OCI-LY1 (cell line): Measurements from ENCODE around the gene NPHP1.

Experiments
- H2AFZ ChIP-seq: fragments of 200-600 bp; sonication (generic), shearing (Covaris generic); 2 replicates; pipeline ENCODE4 v1.6.0; 2014; ENCODE audit warnings: antibody characterized with exemption, mild to moderate bottlenecking, low read length
- H3F3A ChIP-seq: fragments of 200-600 bp; sonication (generic), shearing (Covaris generic); 2 replicates; pipeline ENCODE4 v1.6.0; 2014; ENCODE audit warnings: mild to moderate bottlenecking, antibody characterized with exemption, low read length, moderate library complexity; ENCODE audit not compliant: insufficient read depth
- H3K27ac ChIP-seq: fragments of 200-600 bp; sonication (generic); 2 replicates; pipeline ENCODE4 v1.5.1; 2014; ENCODE audit warnings: low read length, mixed run types, mild to moderate bottlenecking, low read depth; ENCODE audit not compliant: poor library complexity, severe bottlenecking
- H3K27me3 ChIP-seq: fragments of 200-600 bp; sonication (generic); 2 replicates; pipeline ENCODE4 v1.6.0; 2014; ENCODE audit warnings: antibody characterized with exemption, mild to moderate bottlenecking, low read length, moderate library complexity; ENCODE audit not compliant: insufficient read depth
- H3K36me3 ChIP-seq: fragments of 200-600 bp; sonication (generic); 2 replicates; pipeline ENCODE4 v1.6.1; 2014; ENCODE audit warnings: mild to moderate bottlenecking, antibody characterized with exemption, low read length, moderate library complexity, mixed read lengths; ENCODE audit not compliant: insufficient read depth
- H3K4me1 ChIP-seq: fragments of 200-600 bp; sonication (generic); 2 replicates; pipeline ENCODE4 v1.5.1; 2014; ENCODE audit warnings: mild to moderate bottlenecking, low read length, moderate library complexity; ENCODE audit not compliant: insufficient read depth, severe bottlenecking
- H3K4me2 ChIP-seq: fragments of 200-600 bp; sonication (generic), shearing (Covaris generic); 2 replicates; pipeline ENCODE4 v1.6.1; 2014; ENCODE audit warnings: low read length
- H3K4me3 ChIP-seq: fragments of 200-600 bp; sonication (generic); 2 replicates; pipeline ENCODE4 v1.5.1; 2014; ENCODE audit warnings: low read length, low read depth, mild to moderate bottlenecking, mixed read lengths; ENCODE audit not compliant: poor library complexity, severe bottlenecking
- H3K79me2 ChIP-seq: fragments of 200-600 bp; shearing (Covaris generic); 2 replicates; pipeline ENCODE4 v1.6.1; 2016; ENCODE audit warnings: mixed run types, low read length, mixed read lengths; ENCODE audit not compliant: insufficient read depth
- H3K9ac ChIP-seq: fragments of 200-600 bp; sonication (generic), shearing (Covaris generic); 2 replicates; pipeline ENCODE4 v1.6.1; 2014; ENCODE audit warnings: mild to moderate bottlenecking, low read length, mixed read lengths
- H3K9me2 ChIP-seq: fragments of 200-600 bp; sonication (generic), shearing (Covaris generic); 2 replicates; pipeline ENCODE4 v1.6.1; 2014; ENCODE audit warnings: low read depth, mild to moderate bottlenecking, low read length, mixed read lengths
- H3K9me3 ChIP-seq: fragments of 200-600 bp; shearing (Covaris generic); 2 replicates; pipeline ENCODE4 v1.6.1; 2014; ENCODE audit warnings: low read length, mixed read lengths
- H4K20me1 ChIP-seq: fragments of 200-600 bp; sonication (generic), shearing (Covaris generic); 2 replicates; pipeline ENCODE4 v1.6.0; 2016; ENCODE audit warnings: mild to moderate bottlenecking, low read length; ENCODE audit not compliant: insufficient read depth
- CTCF ChIP-seq: fragments of 200-600 bp; sonication (generic), shearing (Covaris generic); IDR thresholded peaks from 2 replicates; pipeline ENCODE4 v1.5.1; 2017; ENCODE audit warnings: mild to moderate bottlenecking, antibody characterized with exemption, low read length, moderate library complexity, mixed read lengths
- EZH2 ChIP-seq: fragments of 200-600 bp; sonication (generic), shearing (Covaris generic); IDR thresholded peaks from 2 replicates; pipeline ENCODE4 v1.8.0; 2017; ENCODE audit warnings: borderline replicate concordance, mixed run types, mild to moderate bottlenecking, antibody characterized with exemption, low read length, moderate library complexity, mixed read lengths

NPHP1 gene

GRCh38 chr2:110107092-110108079, 97.4 kb downstream of the NPHP1 start:
- no peaks in the 10 kb centered on the region for H3F3A ChIP-seq

GRCh38 chr2:110106642-110107041, 98.2 kb downstream of the NPHP1 start:
- Histone ChIP-seq H3K27ac (no peak overlapping the region), H4K20me1 (no peaks in the 10 kb centered on the region), H3K4me1 (no peaks in the 10 kb centered on the region), H3K36me3 (no peaks in the 10 kb centered on the region), H3K27me3 (no peaks in the 10 kb centered on the region), H3K9me2 (no peaks in the 10 kb centered on the region), H3K4me2 (no peak overlapping the region), H3K9me3 (no peaks in the 10 kb centered on the region), H2AFZ (no peak overlapping the region), H3K9ac (no peak overlapping the region), H3K79me2 (no peaks in the 10 kb centered on the region), H3F3A (no peaks in the 10 kb centered on the region), H3K4me3 (no peak overlapping the region)
- no peak for TF ChIP-seq EZH2
- no peak for TF ChIP-seq CTCF

More at GRCh38 chr2:110107092-110108079, 97.4 kb downstream of the NPHP1 start:
- no peak overlapping the region for H3K27ac ChIP-seq
- TF ChIP-seq CTCF (no peak), EZH2 (no peak)
- no peak overlapping the region for H3K9ac ChIP-seq
- H3K36me3 ChIP-seq, result no peaks in the 10 kb centered on the region
- no peak overlapping the region for H2AFZ ChIP-seq
- no peaks in the 10 kb centered on the region for H3K79me2 ChIP-seq
- H3K9me2 ChIP-seq, result no peaks in the 10 kb centered on the region
- H3K4me2 ChIP-seq, result no peak overlapping the region
- no peak overlapping the region for H3K4me3 ChIP-seq
- H4K20me1 ChIP-seq, result no peaks in the 10 kb centered on the region
- H3K27me3 ChIP-seq, result no peaks in the 10 kb centered on the region
- no peaks in the 10 kb centered on the region for H3K4me1 ChIP-seq
- H3K9me3 ChIP-seq, result no peaks in the 10 kb centered on the region

- H3K9me3 ChIP-seq, result no peaks in the 10 kb centered on the region
- H3K4me2 ChIP-seq, result no peak overlapping the region
- H3K9me2 ChIP-seq, result no peaks in the 10 kb centered on the region
- H3K27ac ChIP-seq, result no peak overlapping the region
- no peaks in the 10 kb centered on the region for H3K27me3 ChIP-seq
- no peak for TF ChIP-seq CTCF
- no peak for TF ChIP-seq EZH2
- H4K20me1 ChIP-seq, result no peaks in the 10 kb centered on the region
- no peak overlapping the region for H3K4me3 ChIP-seq
- H2AFZ ChIP-seq, result no peak overlapping the region
- H3K36me3 ChIP-seq, result no peaks in the 10 kb centered on the region
- no peak overlapping the region for H3K9ac ChIP-seq
- H3F3A ChIP-seq, result no peaks in the 10 kb centered on the region
- no peaks in the 10 kb centered on the region for H3K79me2 ChIP-seq
- no peaks in the 10 kb centered on the region for H3K4me1 ChIP-seq
These were observed 99.0 kb downstream of the NPHP1 start for GRCh38 chr2:110105608-110106467.
